Measurements from ENCODE around the gene EN1.
A peak's percentile ranks its signal among the peaks of the same experiment; 100 is the strongest.

EN1 gene

DNA sequence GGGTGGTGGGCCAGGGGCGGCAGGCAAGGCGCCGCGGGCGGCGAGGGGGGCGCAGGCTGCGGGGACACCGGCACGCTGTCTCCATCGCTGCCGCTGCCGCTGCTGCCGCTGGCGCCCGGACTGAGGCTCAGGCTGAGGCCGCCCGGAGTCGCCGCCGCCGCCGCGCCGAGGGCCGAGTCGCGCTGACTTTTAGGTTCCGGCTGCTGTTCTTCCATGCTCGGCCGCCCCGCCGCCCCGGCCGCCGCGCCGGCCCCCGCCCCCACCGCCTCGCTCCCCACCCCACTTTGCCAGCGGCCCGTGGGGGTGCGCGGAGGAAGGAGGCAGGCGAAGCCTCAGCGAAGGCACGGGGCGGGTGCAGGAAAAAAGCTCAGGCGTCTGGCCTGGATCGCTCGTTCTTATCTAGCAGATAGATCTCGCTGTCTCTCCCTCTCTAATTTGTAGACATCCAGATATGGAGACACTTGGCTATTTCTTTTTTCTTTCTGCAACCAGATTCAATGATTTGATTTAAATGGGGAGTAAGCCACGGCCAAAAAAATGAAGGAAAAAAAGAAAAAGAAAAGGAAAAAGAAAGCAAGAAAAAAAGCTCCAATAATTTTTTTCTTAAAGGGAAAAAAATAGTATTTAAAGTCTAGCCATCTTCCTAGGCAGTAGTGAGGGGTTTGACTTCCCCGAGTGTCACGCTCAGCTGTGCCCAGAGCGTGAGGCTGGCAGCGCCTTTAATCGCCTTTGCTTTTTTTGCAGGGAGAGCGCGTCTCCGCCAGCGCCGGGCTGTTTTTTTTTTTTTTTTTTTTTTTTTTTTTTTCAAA lies at the start of gene EN1:
Gene EN1 (minus strand): TSS at position 696 of the 809 bp plus-strand sequence. CDS start 481 bp downstream, at position 215.
- DNase-seq: no peak

DNA sequence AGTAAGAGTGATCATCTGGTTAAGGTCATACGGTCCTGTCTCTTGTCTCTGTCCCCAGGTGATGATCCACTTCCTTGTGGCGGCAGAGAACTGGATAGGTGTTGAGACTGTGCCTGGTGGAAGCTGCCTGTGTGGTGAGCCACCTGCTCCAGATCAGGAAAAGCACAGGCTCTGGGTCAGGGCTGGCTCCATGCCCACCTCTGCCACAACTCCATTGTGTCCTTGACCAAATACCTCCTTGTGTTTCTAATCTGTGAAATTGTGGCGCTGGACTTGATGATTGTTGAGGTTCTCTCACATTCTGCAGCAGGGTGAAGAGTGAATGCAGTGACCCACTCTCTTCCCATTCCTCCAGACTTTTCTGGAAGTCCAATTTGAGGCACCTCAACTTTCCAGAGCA lies 45.7 kb upstream of the EN1 start:
- DNase-seq: no peak

DNA sequence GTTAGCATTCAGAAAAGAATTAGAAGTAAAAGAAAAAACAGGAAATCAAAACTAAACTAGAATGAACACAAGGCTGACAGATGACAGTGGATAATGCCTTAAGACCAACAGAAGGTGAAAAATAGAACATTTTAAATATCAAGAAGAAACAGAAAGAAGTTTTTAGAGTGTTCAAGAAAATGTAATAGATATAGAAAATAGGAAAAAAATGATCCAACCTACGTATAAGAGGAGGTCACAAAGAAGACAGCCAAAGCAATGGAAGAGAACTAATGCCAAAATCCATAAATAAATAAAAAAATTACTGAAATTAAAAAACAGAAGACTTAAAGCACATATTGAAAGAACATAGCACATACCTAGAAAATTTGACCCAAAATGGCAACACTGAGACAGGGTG lies 42.5 kb upstream of the EN1 start:
- no peak for DNase-seq

DNA sequence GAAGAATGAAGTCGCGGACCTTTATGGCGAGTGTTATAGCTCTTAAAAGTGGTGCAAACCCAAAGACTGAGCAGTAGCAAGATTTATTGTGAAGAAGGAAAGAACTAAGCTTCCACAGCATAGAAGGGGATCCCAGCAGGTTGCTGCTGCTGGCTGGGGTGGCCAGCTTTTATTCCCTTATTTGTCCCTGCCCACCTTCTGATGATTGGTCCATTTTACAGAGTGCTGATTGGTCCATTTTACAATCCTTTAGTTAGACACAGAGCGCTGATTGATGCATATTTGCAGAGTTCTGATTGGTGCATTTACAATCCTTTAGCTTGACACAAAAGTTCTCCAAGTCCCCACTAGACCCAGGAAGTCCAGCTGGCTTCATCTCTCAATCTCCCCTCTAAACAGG lies 36.3 kb upstream of the EN1 start:
- no peak for DNase-seq

DNA sequence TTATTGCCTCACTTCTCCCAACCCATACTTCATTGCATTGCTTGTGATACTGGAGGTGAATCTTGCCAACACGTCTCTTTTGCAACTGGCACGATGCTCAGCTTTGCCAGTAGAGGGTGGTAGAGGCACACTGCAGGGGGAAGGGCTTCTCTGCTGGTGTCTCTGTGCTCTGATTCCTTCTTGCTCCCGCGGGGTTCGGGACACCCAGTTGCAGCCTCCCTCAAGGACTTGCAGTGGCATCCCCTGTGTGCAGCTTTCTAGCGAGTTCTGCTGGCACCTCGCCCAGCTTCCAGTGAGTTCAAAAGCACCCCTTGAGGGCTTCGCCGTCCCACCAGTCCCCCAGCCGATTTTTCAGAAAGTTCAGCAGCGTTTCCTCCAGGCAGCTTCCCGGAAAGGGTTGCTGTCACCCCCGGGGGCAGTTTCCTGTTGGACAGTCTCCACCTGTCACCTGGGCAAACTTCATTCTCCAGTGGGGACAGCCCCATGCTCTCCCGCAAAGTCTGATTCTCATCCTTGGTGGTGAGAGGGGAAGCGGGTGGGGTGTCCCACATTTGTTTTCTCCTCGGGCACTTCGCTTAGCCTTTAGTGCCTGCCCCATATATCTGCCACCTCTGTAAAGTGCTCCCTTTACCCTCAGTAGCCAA lies 35.4 kb upstream of the EN1 start:
- DNase-seq: peak; percentile 58 to 62

- DNase-seq: peak; percentile 51 to 63
Measured at GRCh38 chr2:118881490-118882129, 34.2 kb upstream of the EN1 start.

- no peak for DNase-seq
Measured at GRCh38 chr2:118880501-118880900, 33.1 kb upstream of the EN1 start.

DNA sequence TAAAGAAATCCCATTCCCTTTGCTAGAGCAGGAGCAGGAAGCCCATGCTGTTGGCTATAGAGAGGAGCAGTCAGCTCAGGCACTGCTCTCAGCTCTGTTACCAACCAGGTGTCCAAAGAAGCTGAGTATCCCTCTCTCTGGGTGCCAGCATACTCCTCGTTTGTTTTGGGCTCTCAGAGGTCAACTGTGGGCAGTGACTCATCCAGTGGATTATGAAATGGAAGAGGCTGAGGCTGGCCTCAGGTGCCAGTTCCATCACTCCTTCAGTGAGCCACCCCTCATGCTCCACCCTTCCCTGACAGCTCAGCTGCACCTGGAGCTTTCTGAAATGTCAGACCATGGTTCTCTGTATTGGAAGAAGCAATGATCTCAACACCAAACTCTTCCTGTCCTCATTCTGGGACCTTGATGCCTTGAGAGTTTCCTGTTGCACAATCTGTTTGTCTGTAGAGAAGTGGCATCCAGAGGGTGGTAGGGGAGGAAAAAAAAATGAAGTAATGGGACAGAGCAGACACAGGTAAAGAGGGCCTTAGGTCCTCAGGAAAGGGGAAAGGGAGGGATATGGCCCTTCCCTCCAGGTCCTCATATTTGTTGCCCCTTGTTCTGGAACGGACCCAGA lies 31.2 kb upstream of the EN1 start:
- DNase-seq: no peak

DNA sequence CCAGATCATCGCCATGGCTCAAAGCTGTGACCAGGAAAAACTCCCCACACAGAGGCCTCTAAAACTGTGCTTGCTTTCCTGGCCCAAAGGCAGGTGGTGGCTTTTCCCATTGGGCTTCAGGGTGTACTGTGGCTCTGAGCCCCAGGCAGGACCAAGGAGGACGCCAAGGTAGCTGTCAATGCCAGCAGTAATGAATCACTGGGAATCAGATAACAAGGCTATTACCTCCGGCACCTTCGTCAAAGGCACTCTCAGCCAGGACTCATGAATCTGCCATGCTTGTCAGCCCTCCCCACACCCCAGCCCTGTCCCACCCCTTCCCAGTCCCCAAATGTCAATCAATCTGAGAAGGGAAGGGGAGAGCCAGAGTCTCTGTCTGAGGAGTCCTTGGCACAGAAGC lies 27.9 kb upstream of the EN1 start:
- no peak for DNase-seq

DNA sequence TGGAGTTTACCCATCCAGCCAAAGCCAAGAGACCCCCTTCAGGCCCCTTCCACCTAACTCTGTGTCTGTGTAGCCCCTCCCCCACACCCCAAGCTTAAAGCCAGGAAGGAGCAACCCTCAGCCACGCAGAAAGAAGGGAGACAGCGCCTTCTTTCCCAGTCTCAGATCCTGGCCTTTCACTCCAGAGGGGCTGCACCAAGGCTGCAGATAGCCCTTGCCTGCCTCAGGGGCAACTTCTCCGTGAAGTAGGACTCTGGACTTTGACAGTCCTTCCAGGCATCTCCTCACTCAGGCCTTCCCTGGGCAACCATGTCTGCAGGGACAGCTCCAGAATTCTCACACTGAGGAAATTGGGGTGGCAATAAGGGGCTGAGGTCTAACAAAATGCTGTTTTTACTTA lies 26.9 kb upstream of the EN1 start:
- no peak for DNase-seq

- DNase-seq: no peak
Measured at GRCh38 chr2:118865106-118865505, 17.7 kb upstream of the EN1 start.

GRCh38 chr2:118864207-118864606 lies 16.8 kb upstream of the EN1 start:
- DNase-seq: no peak

DNA sequence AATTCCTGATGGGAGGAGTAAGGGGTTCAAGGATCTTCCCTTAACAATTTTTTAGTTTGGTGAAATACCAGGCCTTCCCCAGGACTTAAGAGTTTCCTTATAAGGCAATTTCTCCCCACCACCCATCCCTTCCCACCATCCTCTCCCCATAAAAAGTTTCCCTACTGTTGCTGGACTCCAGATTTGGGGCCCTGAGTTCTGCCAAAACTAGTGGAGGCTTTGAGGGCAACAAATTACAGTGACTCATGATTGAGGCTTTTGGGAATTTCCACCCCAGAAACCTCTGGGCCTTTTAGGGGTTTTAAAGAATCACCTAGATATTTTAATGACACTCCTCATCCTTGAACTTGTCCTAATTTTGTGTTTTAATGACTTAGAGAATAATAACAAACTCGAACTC lies 14.3 kb upstream of the EN1 start:
- DNase-seq: no peak

- no peak for DNase-seq
Measured at GRCh38 chr2:118861242-118861641, 13.8 kb upstream of the EN1 start.

- DNase-seq: no peak
Measured at GRCh38 chr2:118860506-118860905, 13.1 kb upstream of the EN1 start.

DNA sequence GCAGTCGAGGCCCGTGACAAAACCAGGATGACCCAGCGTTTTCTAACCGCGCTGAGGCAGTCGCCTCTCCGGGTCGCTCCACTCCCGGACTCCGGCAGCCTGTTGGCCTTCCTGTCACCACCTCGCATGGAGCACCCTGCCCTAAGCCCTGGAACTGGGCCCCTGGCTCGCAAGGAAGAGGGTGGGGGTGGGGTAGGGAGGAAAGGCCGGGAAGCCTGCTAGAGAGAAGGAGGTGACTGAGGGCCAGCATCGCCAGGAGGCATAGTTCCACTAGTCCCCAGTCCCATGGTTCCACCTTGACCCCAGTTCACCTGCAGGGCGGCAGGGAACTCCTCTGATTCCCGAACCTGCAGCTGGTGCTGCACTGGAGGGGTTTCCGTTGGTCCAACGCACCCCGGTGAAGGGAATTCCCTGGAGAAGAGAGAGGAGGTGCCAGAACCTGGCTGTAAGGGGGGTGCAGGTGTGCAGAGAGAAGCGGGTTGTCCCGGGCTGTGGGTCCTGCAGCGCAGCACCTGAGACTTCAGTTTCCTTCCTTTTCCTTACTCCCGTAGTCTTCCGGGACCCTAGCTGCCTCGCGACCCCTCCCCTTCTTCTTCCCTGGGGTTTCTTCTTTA lies 11.8 kb upstream of the EN1 start:
- DNase-seq: no peak

GRCh38 chr2:118858485-118859156 lies 11.2 kb upstream of the EN1 start:
- DNase-seq: no peak

DNA sequence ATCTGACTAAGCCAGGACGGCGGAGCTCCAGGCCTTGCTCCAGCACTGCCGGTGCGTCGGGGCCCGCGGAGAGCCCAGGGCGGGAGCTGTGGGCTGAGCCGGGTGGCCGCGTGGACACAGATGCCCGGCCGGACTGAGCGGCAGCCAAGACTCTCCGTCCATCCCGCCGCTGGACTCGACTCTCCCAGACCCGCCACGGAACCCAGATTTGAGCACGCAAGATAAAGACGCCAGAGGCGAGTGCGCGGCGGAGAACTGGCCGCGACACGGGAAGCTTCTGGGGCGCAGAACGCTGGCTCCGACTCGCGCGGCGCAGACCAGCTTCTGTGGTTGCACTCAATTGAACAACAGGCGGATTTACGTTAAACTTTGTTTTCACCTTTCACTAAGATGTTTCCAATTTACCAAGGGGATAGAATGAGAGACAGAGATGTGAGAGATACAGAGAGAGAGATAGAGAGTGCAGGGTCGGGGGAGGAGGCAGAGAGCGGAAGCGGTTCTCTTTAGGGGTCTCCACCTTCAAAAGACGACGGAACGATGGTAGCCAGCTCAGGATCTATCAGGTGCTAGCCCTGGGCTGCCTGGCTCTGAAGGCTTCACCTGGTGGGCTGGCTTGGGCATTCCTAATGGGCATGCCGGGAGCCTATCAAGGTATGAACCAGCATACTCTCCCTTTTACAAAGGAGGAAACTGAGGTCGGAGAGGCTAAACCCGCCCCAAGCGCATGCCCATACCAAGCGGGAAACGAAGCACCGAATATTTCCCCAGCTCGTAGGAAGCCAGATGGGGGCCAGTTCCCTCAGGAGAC lies 10.4 kb upstream of the EN1 start:
- DNase-seq: no peak

GRCh38 chr2:118856978-118857676 lies 9.7 kb upstream of the EN1 start:
- DNase-seq: no peak

DNA sequence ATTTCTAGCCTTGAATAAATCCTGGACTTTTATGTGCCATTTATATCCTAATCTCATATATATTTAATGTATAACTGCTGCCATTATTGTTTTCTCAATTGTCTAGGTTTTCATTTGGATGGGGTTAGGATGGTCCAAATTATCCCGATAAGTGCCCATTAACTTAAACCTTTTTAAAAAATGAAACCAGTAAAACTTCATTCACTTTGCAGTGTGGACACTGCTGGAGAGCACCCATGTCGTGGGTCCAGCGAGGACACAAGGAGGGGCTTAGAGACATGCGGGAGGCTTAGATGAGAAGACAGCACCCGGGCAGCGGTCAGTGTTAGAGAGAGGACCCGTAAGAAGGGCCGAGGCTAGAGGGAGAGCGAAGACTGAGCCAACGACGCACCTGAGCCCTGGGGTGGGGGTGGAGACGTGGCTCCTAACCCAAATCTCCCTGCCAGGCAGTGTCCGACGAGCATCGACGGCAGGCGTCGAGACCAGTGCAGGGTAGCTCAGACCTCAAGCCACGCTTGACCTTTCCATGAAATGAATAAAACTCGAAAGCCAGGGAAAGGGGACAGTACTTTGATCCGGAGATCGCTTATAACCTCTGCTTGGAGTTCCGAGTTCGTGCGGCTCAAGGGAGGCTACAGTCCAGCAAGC lies 9.0 kb upstream of the EN1 start:
- DNase-seq: no peak

Data from activated CD4-positive, alpha-beta T cell treated with anti-CD3 and anti-CD28 coated beads, Interleukin-2, amount 50 U/mL, for 4 hours (primary cell).